ENCODE data around the gene TUBB. TPM values are rescaled to one million over a fixed set of nuclear protein-coding genes. Genes with fewer than 3 reads are reported as not detected.
"Not testable (repeated sequence)": the region's sequence is repeated elsewhere in the genome, so short reads cannot be mapped to it uniquely, and the experiment has no call there.

Gene TUBB
- total and polyA plus RNA-seq, 9 of the 15 experiments (the other 6 are each of a cell fraction or from before 2014, with no cell fraction given), result 971 to 2,870 (median 1,478) TPM

DNA sequence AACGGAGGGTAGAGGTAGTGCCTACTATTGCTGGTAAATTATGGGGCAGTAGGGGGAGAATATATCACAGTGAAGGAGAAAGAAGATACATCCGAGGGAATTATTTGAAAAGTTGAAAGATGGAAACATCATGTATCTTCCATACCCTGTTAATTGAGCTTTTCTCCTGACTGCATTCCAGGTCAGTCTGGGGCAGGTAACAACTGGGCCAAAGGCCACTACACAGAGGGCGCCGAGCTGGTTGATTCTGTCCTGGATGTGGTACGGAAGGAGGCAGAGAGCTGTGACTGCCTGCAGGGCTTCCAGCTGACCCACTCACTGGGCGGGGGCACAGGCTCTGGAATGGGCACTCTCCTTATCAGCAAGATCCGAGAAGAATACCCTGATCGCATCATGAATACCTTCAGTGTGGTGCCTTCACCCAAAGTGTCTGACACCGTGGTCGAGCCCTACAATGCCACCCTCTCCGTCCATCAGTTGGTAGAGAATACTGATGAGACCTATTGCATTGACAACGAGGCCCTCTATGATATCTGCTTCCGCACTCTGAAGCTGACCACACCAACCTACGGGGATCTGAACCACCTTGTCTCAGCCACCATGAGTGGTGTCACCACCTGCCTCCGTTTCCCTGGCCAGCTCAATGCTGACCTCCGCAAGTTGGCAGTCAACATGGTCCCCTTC lies 3.1 kb downstream of the TUBB start:
- H3K9me1 ChIP-seq (ENCODE audit: control insufficient read depth, insufficient read depth, low read length); intact Hi-C loops (cut with micrococcal nuclease); H2AFZ ChIP-seq (ENCODE audit: low read depth, low read length); BruUV-seq (replicated peaks); FAIRE-seq; H3K9me3 ChIP-seq (replicated peaks; ENCODE audit: control insufficient read depth, insufficient read depth, low read depth, low read length); H3K27me3 ChIP-seq (ENCODE audit: control insufficient read depth in 2 of 2, insufficient read depth in 2 of 2, low read length in 2 of 2); DNase-seq (ENCODE audit: extremely low read depth in 1 of 4, low spot score in 3 of 4); ATAC-seq: not testable (repeated sequence)
- peak overlapping the region; percentile 89; the same call in 1 of the 2 replicates for H3K4me3 ChIP-seq
- in situ Hi-C loops (cut with MboI), result loop anchor here (5.0 to 10.0 kb wide), 2 partner anchors 48 to 241 kb away; partner anchors contain the start of gene DHX16
- POLR2A ChIA-PET, result interaction anchor here (0.7 to 27.1 kb wide), 14 partner anchors 6 to 364 kb away, joined by 3 to 524 read pairs (median 3); partner anchors contain the start of gene NRM
- TF ChIP-seq ZNF143 (CRISPR knock-in tag; IDR thresholded peaks at IDR 0.05), result peak; percentile 31; the same call in 1 of the 2 replicates
- 0 out of 2 replicates have a peak, but pooled peaks have one; percentile 14 for TF ChIP-seq ZBED1 (IDR thresholded peaks at IDR 0.05)
- TF ChIP-seq, protein P1, sequence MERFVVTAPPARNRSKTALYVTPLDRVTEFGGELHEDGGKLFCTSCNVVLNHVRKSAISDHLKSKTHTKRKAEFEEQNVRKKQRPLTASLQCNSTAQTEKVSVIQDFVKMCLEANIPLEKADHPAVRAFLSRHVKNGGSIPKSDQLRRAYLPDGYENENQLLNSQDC (CRISPR knock-in tag; IDR thresholded peaks at IDR 0.05), result 0 out of 2 replicates have a peak, but pooled peaks have one; percentile 14
- TF ChIP-seq ILF3 (IDR thresholded peaks at IDR 0.05; ENCODE audit: borderline replicate concordance), result 0 out of 2 replicates have a peak, but pooled peaks have one; percentile 18
- H3K4me1 ChIP-seq (replicated peaks in 1 of 2; ENCODE audit: control insufficient read depth in 2 of 2, insufficient read depth in 2 of 2, low read length in 2 of 2), result peaks cover 19% of the 10 kb centered on the region in 2 experiments
- peak overlapping the region; percentile 5; the same call in 2 of the 3 replicates for H3K27ac ChIP-seq (ENCODE audit: extremely low read depth, low read depth, low read length)
- CTCF ChIA-PET (ENCODE audit: low intra/inter-chr PET ratio), result interaction anchor here (1.4 to 5.0 kb wide), 6 partner anchors 8 to 240 kb away, joined by 4 to 92 read pairs (median 9); partner anchors contain the start of gene DHX16
- peaks cover 76% of the 10 kb centered on the region for H3K79me2 ChIP-seq (ENCODE audit: control insufficient read depth, insufficient read depth, low read length)
- H3K9ac ChIP-seq (ENCODE audit: insufficient read depth in 1 of 2, low read depth in 2 of 2, low read length in 2 of 2), result peak overlapping the region; percentile 47 to 96
- 81% methylated on average over 16 of the region's 16 CpGs for WGBS (ENCODE audit: insufficient coverage, low coverage, missing lambda C conversion rate)
- H4K20me1 ChIP-seq (replicated peaks; ENCODE audit: control insufficient read depth, insufficient read depth, low read length), result peaks cover 44% of the 10 kb centered on the region
- peaks cover 64% of the 10 kb centered on the region for H3K36me3 ChIP-seq (ENCODE audit: control insufficient read depth, insufficient read depth, low read length)
- H3K4me2 ChIP-seq (ENCODE audit: insufficient read depth, low read length), result peak overlapping the region; percentile 98; the same call in 1 of the 2 replicates

Data from K562 (cell line).